ENCODE results near the gene ADGRV1.

The ADGRV1 gene

DNA sequence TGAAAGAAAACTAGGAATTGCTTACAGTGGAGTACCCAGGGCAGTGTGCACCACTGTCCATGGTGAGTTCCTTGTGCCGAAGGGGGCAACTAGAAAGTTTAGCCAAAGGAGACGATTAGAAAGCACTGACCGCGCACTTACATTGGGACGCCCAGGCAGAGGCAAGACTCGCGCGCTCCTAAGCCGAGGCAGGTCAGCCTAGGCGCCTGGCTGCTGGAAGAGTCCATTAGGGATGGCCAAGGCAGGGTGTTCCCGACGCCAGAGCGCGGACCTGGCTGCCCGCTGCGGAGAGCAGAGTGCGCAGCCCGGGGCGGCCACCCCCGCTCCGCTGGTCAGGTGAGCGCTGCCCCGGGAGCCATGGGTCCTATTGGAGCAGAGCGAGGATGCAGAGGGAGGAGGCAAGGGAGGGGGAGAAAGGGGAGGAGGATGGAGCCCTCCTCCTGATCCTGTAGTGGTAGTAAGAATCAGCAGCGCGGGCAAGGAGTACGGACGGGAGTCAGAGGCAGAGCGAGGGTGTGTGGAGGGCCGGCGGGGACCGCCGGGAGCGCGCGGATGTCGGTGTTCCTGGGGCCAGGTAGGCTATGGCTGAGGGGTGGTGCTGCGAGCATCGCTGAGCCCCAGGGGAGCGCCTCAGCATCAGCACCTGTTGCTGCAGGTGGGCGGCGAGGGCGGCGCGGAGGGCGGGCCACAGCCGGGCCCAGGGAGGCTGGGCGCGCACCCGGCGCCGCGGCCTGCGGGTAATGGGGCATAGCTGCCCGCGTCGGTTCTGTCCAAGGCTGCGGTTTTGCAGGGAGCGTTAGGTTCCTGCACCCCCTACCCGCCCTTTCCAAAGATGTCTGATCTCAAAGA, at the start of gene ADGRV1:
Gene ADGRV1 (plus strand): TSS at position 454 of the 849 bp plus-strand sequence. CDS start 99 bp downstream, at position 553.
- DNase-seq: peak in 2 of 3 donors; percentile 12 to 31

DNA sequence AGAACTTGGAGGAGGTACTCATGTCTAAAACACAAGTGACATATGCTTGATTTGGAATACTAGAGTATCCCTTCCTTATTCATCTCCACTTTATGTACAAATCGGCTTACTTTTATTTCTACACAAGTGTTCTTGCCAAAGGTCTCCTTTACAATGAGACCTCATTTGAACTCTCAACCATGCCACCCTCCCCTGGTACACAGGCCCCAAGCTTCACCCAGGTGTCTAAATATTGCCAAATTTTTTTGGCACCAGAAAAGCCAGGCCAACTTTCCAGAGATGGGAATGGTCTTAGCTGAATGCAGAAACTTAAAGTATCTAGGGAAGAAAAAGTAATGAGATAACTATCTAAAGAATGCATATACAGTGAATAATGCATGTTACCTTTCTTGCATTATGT, 48.2 kb upstream of the ADGRV1 start:
- DNase-seq: no peak

DNA sequence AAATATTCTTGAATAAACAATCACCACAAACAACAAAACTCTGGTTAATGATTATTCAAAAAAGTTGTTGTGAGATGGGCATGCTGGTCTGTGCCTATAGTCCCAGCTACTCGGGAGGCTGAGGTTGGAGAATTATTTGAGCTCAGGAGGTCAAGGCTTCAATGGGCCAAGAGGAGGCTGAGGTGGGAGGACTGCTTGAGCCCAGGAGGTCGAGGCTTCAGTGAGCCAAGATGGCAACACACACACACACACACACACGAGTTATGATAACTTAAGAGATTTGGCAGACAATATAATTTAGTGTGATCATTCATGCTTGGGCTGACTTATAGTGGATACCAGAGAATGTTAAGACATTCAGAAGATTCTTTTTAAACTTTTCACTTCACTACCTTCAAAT, 44.1 kb upstream of the ADGRV1 start:
- DNase-seq: no peak

GRCh38 chr5:90518661-90519060, 39.9 kb upstream of the ADGRV1 start:
- DNase-seq: no peak

DNA sequence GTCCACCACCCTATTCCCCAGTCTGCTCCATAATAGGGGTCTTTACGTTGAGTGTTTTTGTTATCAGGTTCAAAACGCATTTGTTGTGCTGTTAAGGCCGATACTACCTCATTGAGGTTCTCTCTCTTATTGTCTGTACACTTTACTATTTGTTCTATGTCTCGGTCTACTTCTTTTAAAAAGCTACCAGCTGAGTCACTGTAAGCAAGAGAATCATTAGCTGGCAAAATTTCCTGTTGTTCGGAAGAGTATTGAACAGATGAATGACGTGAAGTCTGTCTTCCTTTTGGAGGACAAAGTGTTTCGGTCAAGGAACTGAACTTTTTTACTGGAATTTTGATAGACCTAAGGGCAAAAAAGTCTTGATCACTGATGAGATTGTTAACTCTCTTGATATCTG, 39.5 kb upstream of the ADGRV1 start:
- no peak for DNase-seq

GRCh38 chr5:90528601-90529193, 29.9 kb upstream of the ADGRV1 start:
- DNase-seq: peak; percentile 56 to 75 (median 73)

DNA sequence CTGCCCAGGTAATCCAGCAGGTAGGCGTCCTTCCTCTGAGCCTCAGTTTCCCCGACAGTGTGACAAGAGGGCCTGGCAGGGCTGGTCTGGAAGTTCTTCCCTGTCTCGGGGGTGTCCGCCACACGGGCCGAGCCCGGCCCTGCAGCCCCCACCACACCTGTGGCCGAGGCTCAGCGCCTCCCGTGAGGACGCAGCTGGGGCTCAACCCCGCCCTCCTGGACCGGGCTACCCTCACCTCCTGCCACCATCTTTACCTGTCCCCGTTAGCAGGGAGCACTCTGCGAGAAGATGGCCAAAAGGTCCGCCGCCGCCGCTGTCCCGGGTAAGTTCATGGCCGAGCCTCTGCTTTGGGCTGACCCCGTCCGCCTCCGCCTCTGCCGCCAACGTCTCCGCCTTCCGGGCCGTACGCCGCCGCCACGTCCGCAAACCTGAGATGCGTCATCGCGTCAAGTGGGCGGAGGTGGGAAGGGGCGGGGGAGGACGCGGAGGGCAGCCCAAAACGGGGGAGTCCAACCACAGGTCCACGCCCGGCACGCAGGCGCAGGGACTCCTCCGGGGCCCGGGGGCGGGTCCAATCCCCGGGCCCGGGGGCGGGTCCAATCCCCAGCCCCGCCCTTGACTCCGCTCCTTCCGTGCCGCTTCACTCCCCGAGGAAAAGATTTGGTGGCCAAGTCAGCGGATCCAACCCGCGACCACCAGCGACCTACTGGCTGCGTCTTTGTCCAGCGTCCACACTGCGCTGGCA, 29.2 kb upstream of the ADGRV1 start, which contains the start of gene LYSMD3:
Gene LYSMD3 (minus strand): TSS at position 391 of the 745 bp plus-strand sequence. CDS start 4,295 bp downstream, outside the sequence.
- DNase-seq: peak; percentile 95 to 99 (median 97)

DNA sequence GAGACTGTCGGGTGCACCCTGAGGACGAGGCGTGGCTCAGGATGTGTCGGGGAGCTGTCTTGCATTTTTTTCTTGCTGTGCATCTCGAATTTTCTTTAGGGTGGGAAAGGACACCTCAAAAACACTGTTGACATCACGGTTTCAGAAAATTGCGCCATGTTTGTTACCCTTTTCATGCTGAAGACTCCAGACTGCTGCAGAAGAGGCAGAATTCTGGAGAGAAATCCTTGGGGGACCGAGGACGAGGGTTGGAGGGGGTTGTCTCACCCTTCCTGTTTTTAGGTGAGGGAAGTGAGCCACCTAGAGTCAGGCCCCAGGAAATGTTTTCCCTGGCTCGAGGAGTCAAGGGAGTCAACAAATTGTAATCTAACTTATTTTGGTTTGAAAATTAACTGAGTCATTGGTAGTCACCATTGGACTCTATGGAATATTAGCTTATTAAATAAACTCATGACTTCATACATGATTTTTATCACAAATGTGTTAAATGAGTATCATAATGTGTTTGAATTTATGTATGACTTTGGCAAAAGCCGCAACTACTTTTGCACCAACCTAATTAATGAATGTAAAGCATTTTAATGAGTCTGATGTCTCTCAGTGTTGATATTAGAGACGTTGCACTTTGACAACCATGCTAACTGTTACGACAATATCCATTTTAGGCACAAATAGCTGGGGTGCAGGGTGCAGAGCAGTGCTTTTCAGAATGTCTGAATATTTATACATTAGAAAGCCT, 28.5 kb upstream of the ADGRV1 start:
- peak; percentile 70 to 73 (median 71) for DNase-seq

DNA sequence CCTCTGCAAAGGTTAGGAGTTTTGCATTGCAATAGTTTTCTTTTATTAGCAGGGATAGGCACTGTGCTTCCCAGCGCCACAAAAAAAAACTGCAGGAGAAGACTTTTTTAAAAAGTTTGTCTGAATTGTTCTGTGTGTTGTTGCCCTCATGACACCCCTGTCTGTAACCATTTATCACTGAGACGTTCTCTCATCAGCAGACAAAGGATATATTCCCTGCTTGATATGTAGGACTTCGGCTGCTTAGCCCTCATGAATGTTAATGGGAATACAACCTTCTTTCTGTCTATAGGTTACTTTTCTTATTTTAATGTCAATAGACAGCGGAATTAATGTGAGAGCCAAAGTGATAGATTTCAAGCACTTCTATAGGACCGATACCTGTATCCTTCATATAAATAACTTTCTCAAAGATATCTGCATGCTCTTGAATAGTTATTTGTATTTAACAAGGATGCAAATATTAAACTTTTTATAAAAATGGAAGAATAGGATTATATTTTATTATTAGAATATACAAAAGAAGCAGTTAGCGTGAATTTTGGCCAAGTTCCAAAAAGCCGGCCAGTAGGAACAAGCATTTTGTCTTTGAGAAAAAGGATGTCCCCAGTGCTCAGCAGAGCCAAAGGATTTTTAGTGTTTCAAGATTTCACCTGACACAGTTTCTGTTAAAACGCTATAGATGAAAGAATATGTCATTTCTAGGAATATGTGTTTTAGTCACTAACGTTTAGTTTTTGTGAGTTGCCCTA, 27.7 kb upstream of the ADGRV1 start:
- peak in 1 of 3 donors; percentile 18 for DNase-seq

DNA sequence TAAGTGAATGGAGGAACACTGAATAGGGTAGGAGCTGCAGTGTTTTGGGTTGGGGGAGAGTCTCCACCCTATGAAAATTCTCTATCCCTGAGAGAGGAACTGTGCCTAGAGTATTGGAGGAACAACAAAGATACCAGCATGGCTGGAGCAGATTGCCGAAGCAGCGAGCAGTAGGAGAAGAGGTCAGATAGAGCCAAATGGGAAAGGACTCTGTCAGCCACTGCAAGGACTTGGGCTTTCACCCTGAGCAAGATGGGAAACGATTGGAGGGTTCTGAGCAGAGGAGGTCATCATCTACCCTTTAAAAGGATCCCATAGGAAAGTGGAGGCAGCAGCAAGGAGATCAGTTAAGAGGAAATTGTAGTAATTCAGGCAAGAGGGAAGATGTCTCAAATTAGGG, 24.8 kb upstream of the ADGRV1 start:
- DNase-seq: no peak

DNA sequence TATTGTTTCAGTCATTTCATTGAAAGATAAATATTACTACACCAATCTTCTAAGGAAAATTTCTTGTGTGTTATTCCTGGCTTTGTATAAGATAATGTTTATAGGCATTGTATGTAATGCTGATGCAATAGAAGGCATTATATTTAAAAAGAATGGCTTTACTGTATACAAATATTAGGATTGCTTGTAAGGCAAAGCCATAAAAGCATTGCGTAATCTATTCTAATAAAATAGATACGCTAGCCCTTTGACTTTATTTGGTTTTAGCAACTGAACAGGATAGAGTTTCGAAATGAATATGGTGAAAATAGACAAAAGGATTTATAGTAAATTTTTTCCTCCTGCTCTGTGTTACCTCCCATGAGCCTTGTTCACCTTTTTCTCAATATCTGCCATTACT, 23.7 kb upstream of the ADGRV1 start:
- no peak for DNase-seq

GRCh38 chr5:90542827-90543519, 15.6 kb upstream of the ADGRV1 start:
- DNase-seq: no peak

DNA sequence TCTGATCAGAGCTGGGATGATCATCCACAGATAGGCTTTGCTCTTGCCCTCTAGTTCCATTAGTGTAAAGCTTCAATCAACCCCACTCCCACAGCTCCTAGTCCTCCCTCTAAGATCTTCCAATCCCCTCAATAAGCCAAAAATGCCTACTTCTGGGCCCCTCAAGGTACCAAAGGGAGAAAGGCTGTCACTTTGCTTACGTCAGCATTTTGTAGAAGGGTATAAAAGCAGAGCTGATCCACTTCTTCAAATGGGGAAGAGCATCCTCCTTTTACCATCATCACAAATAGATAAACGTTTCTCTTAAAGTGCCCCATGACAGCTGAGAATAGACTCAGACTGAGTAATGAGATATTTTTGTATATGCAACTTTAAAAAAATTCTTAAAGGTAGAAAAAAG, 13.1 kb upstream of the ADGRV1 start:
- DNase-seq: no peak

GRCh38 chr5:90546216-90546837, 12.3 kb upstream of the ADGRV1 start:
- no peak for DNase-seq

GRCh38 chr5:90547072-90547536, 11.5 kb upstream of the ADGRV1 start:
- no peak for DNase-seq

- no peak for DNase-seq
These were observed 10.5 kb upstream of the ADGRV1 start for GRCh38 chr5:90548069-90548593.

DNA sequence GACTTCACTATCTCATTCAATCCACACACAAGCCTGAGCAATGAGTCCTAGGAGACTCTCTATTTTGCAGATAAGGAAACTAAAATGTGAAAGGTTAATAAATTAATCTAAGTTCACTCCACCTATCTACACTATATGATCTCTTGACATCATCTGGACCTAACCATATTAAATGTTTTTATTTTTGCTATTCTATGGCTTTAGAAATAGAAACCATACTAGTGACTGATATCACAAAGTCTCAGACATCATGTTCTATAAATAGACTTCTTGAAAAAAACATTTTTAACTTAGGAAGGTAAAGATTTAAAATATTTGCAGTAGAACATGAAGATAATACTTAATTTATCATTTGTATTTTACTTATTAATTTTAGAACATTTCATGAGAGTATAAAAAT, 9.4 kb upstream of the ADGRV1 start:
- DNase-seq: no peak

DNA sequence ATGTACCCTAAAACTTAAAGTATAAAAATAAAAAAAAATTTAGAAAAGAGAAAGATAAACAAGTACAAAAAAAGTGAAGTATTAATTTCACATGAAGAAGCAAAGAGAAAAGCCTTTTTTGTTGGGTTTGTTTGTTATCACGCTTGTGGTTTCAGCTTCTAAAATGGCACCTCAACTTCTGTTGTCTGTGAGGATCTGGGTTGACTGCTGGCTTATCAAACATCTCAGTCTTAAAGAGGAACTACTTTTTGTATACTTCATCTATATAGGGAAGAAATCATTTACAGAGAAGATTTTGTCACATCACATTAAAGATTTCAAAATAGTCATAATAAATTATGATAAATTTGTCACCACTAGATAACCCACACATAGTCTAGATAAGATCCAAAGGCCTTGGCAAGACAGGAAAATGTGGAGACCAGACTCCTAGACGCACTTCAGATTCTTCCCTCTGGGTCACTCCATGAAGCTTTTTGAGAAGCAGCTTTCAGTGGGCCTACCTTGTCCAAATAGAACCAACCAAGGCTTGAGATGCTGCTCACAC, 8.8 kb upstream of the ADGRV1 start:
- no peak for DNase-seq

GRCh38 chr5:90550963-90551362, 7.6 kb upstream of the ADGRV1 start:
- no peak for DNase-seq

- no peak for DNase-seq
These were observed 7.2 kb upstream of the ADGRV1 start for GRCh38 chr5:90551376-90551775.

Data from suppressor macrophage treated with lipopolysaccharide for 1 hour (primary cell).